Body of pancreas (tissue), 4 donors: ENCODE measurements around the gene C15orf62. TPM values are rescaled to one million over a fixed set of nuclear protein-coding genes. Genes with fewer than 3 reads are reported as not detected.
A peak's percentile ranks its signal among the peaks of the same experiment; 100 is the strongest.

Source experiments
- ATAC-seq: fragments of 150-250 bp; one replicate; pipeline ENCODE4 v1.9.1; 2016
- DNase-seq, 4 donors: peaks; one replicate each; pipeline ENCODE4 v3.0.0-alpha.2; 2019
- H3K27ac ChIP-seq, 4 donors: fragments of 200-600 bp; sonication (generic); 1 replicate in 3 of 4; 2 replicates in 1 of 4; pipeline versions ENCODE4 v1.5.1 to v1.6.1; 2016 to 2019; ENCODE audit warnings: mild to moderate bottlenecking in 1 of 4, mixed read lengths in 1 of 4, moderate library complexity in 1 of 4
- H3K27me3 ChIP-seq, 2 donors: fragments of 200-600 bp; sonication (generic); one replicate each; pipeline ENCODE4 v1.6.0; 2016; ENCODE audit warnings: mild to moderate bottlenecking in 1 of 2
- H3K36me3 ChIP-seq, 2 donors: fragments of 200-600 bp; sonication (generic); replicated peaks in 1 of 2; 2 replicates each; pipeline ENCODE4 v1.5.1; 2016; ENCODE audit warnings: low read depth in 2 of 2; ENCODE audit not compliant: insufficient read depth in 1 of 2
- H3K4me1 ChIP-seq: fragments of 200-600 bp; sonication (generic); one replicate; pipeline ENCODE4 v1.6.0; 2016
- H3K4me3 ChIP-seq, 2 donors: fragments of 200-600 bp; sonication (generic); 1 replicate in 1 of 2; 2 replicates in 1 of 2; pipeline ENCODE4 v1.5.1; 2016 to 2019
- H3K9me3 ChIP-seq, 3 donors: fragments of 200-600 bp; sonication (generic); 1 replicate in 2 of 3; 2 replicates in 1 of 3; pipeline ENCODE4 v1.5.1; 2016
- CTCF ChIP-seq, 7 experiments: fragments of 450-650 bp in 4 of 7; fragments of 200-600 bp in 3 of 7; sonication (generic) in 3 of 7; IDR thresholded peaks; one replicate each; pipeline ENCODE4 v1.5.1; 2016 to 2019; ENCODE audit warnings: antibody characterized with exemption in 7 of 7
- POLR2A ChIP-seq, 3 donors: fragments of 450-650 bp; IDR thresholded peaks; one replicate each; pipeline ENCODE4 v1.6.1; 2016; ENCODE audit warnings: antibody characterized with exemption in 3 of 3, mild to moderate bottlenecking in 2 of 3
- WGBS, 2 donors: methylation state at CpG; one replicate each; pipeline ENCODE4 v1.1.5; 2017; 5-methylcytosine and 5-hydroxymethylcytosine counted together
- intact Hi-C: fragments of 100-400 bp; cut with DNase I; formaldehyde crosslinking; loops from one replicate; pipeline ENCODE4 v1.15.1; 2023
- total RNA-seq, 2 donors: library from RNA; depleted of rRNA; stranded (reverse); fragments of >200 nt; gene quantifications; one replicate each; pipeline ENCODE4 v1.1.0, GENCODE V29; 2016

C15orf62 gene
- total RNA-seq, 2 donors from 2014 or later = 0.26 TPM; not detected in 1

GRCh38 chr15:40759961-40760360 lies 9.8 kb upstream of the C15orf62 start:
- Histone ChIP-seq H3K9me3 (no peaks in the 10 kb centered on the region), H3K27ac (no peak overlapping the region), H3K27me3 (no peaks in the 10 kb centered on the region), H3K36me3 (no peaks in the 10 kb centered on the region), H3K4me1 (peaks cover 32% of the 10 kb centered on the region), H3K4me3 (no peak overlapping the region)
- intact Hi-C loops = no loop called here
- ATAC-seq (no peak), DNase-seq (no peak)
- TF ChIP-seq POLR2A (IDR thresholded peaks at IDR 0.05) = no peak
- no peak for TF ChIP-seq CTCF (IDR thresholded peaks at IDR 0.05)
- 88 to 95% methylated on average over 4 to 5 of the region's 5 CpGs for WGBS, 2 donors

- 27 to 39% methylated on average over 39 to 55 of the region's 55 CpGs for WGBS, 2 donors
- DNase-seq (peak; percentile 83 to 89 (median 86)), ATAC-seq (peak; percentile 54)
- TF ChIP-seq CTCF (IDR thresholded peaks at IDR 0.05) (no peak), POLR2A (IDR thresholded peaks at IDR 0.05) (no peak)
- intact Hi-C loops = no loop called here
- Histone ChIP-seq H3K4me3 (peak overlapping the region; percentile 18 to 20), H3K27ac (peak overlapping the region; percentile 72 to 94 (median 86)), H3K36me3 (no peaks in the 10 kb centered on the region), H3K27me3 (no peaks in the 10 kb centered on the region), H3K9me3 (no peaks in the 10 kb centered on the region), H3K4me1 (peaks cover 36% of the 10 kb centered on the region)
Measured at GRCh38 chr15:40762919-40763800, 6.6 kb upstream of the C15orf62 start.

GRCh38 chr15:40763801-40764628 lies 5.8 kb upstream of the C15orf62 start, which contains the start of gene GCHFR:
Gene GCHFR (plus strand): TSS chr15:40764068. CDS start chr15:40764181, 113 bp downstream.
- H3K9me3 ChIP-seq = no peaks in the 10 kb centered on the region
- intact Hi-C loops = no loop called here
- ATAC-seq (peak; percentile 79), DNase-seq (peak; percentile 77 to 85 (median 82))
- peak; percentile 37 to 67 (median 62) for TF ChIP-seq POLR2A (IDR thresholded peaks at IDR 0.05)
- peak in 6 of 7 experiments; percentile 32 to 52 (median 42) for TF ChIP-seq CTCF (IDR thresholded peaks at IDR 0.05)
- H3K4me3 ChIP-seq = peak within 1 kb of the TSS; percentile 18 to 20
- H3K27me3 ChIP-seq = no peaks in the 10 kb centered on the region
- H3K27ac ChIP-seq = peak within 1 kb of the TSS; percentile 72 to 94 (median 86)
- 0 to 1% methylated on average over 11 to 75 of the region's 75 CpGs for WGBS, 2 donors
- H3K36me3 ChIP-seq = no peaks in the 10 kb centered on the region
- peaks cover 36% of the 10 kb centered on the region for H3K4me1 ChIP-seq

GRCh38 chr15:40764629-40765103 lies 5.1 kb upstream of the C15orf62 start:
- H3K36me3 ChIP-seq = no peaks in the 10 kb centered on the region
- H3K4me1 ChIP-seq = peaks cover 36% of the 10 kb centered on the region
- intact Hi-C loops = no loop called here
- no peaks in the 10 kb centered on the region for H3K27me3 ChIP-seq
- H3K9me3 ChIP-seq = no peaks in the 10 kb centered on the region
- TF ChIP-seq POLR2A (IDR thresholded peaks at IDR 0.05) (no peak), CTCF (IDR thresholded peaks at IDR 0.05) (no peak)
- DNase-seq (no peak), ATAC-seq (no peak)
- H3K4me3 ChIP-seq = peak overlapping the region in 1 of 2 donors; percentile 18
- H3K27ac ChIP-seq = peak overlapping the region; percentile 72 to 94 (median 86)
- WGBS, 2 donors = 8 to 14% methylated on average over 6 to 8 of the region's 8 CpGs
